ENCODE results near the gene PRKG2. TPM values are rescaled to one million over a fixed set of nuclear protein-coding genes. Genes with fewer than 3 reads are reported as not detected.

The PRKG2 gene
- total and polyA plus RNA-seq, 4 donors: 0.13 to 2.5 (median 0.23) TPM

DNA sequence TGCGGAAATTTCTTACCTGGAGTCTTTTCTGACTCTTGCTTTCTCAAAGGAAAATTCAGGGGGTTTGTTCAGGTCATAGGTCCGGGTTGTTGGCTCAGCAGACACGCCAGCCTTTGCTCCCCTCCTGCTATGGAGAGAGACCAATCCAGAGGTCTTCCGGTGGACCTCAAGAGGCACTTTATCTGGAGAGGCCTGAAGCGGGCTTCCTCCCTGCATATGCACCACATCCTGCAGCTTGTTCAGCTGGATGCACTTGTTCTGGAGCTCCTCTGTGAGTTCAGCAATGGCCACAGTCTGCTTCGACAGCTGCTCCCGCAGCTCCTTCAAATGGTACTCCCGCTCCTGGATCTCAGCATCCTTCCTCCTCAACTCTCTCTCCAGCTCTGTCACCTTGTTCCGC lies 10.5 kb downstream of the PRKG2 start:
- Histone ChIP-seq H3K4me1 (ENCODE audit: control insufficient read depth in 1 of 2, insufficient read depth in 2 of 2, low read length in 2 of 2) (no peaks in the 10 kb centered on the region), H3K36me3 (ENCODE audit: control insufficient read depth in 1 of 2, insufficient read depth in 2 of 2, low read length in 1 of 2) (no peaks in the 10 kb centered on the region), H3K27ac (ENCODE audit: low read depth in 1 of 2, low read length in 2 of 2) (no peak overlapping the region), H3K4me3 (ENCODE audit: low read length in 2 of 2) (no peak overlapping the region), H3K27me3 (ENCODE audit: control insufficient read depth in 1 of 2, insufficient read depth in 2 of 2, low read length in 1 of 2) (no peaks in the 10 kb centered on the region), H3K9me3 (ENCODE audit: control insufficient read depth, low read length) (peaks cover 2% of the 10 kb centered on the region)
- DNase-seq (no peak), ATAC-seq (ENCODE audit: low FRiP score) (no peak)
- 79 to 80% methylated on average over 9 of the region's 9 CpGs for WGBS, 2 donors
- intact Hi-C loops (cut with DNase I): loop anchor here in 1 of 2 donors (10.0 kb wide), 1 partner anchor 140 kb away; no protein-coding TSS in a partner anchor

DNA sequence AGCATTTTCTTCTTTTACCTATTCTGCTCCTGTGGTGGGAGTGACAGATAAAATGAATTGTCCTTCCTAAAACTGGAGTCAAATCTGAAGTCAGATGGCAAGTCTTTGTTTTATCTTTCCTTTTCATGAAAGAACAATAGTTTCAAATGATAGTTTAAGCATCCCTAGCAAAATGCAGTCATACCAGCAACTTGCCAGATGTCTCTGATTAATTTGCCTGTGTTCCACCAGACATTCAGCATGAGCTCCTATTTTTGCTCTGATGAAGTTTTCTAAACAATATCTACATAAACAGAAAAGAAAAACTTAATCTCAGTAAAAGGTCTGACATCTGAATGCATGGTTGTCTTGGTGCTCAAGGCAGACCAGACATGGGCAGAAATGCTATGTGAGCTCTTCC lies 15.2 kb downstream of the PRKG2 start:
- H3K36me3 ChIP-seq (ENCODE audit: control insufficient read depth in 1 of 2, insufficient read depth in 2 of 2, low read length in 1 of 2): no peaks in the 10 kb centered on the region
- H3K4me1 ChIP-seq (ENCODE audit: control insufficient read depth in 1 of 2, insufficient read depth in 2 of 2, low read length in 2 of 2): no peaks in the 10 kb centered on the region
- intact Hi-C loops (cut with DNase I): loop anchor here in 1 of 2 donors (10.0 kb wide), 1 partner anchor 145 kb away; no protein-coding TSS in a partner anchor
- no peak overlapping the region for H3K27ac ChIP-seq (ENCODE audit: low read depth in 1 of 2, low read length in 2 of 2)
- no peak for ATAC-seq (ENCODE audit: low FRiP score)
- no peak overlapping the region for H3K4me3 ChIP-seq (ENCODE audit: low read length in 2 of 2)
- no peak for DNase-seq
- H3K9me3 ChIP-seq (ENCODE audit: control insufficient read depth, low read length): no peaks in the 10 kb centered on the region
- H3K27me3 ChIP-seq (ENCODE audit: control insufficient read depth in 1 of 2, insufficient read depth in 2 of 2, low read length in 1 of 2): no peaks in the 10 kb centered on the region

DNA sequence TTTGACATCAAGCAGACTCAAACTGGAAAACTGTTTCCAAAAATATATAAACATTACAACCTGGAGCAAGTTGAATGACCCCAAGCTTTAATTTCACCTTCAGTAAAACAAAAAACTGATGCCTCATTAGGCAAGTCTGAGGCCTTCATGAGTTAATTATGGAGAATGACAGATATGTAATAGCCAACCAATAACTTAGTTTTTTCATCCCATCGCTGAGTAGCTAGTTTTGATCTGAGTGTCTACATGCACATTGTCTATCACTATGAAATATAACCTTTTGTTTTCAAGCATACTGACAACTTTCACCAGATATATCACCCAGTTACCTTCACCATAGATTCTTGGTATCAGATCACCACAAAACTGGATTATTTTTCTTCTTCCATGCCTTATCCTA lies 16.4 kb downstream of the PRKG2 start:
- no peak overlapping the region for H3K4me3 ChIP-seq (ENCODE audit: low read length in 2 of 2)
- no peaks in the 10 kb centered on the region for H3K27me3 ChIP-seq (ENCODE audit: control insufficient read depth in 1 of 2, insufficient read depth in 2 of 2, low read length in 1 of 2)
- ATAC-seq (ENCODE audit: low FRiP score) (no peak), DNase-seq (no peak)
- 74 to 80% methylated on average over 1 of the region's 1 CpG for WGBS, 2 donors
- no peaks in the 10 kb centered on the region for H3K9me3 ChIP-seq (ENCODE audit: control insufficient read depth, low read length)
- H3K27ac ChIP-seq (ENCODE audit: low read depth in 1 of 2, low read length in 2 of 2): no peak overlapping the region
- no peaks in the 10 kb centered on the region for H3K4me1 ChIP-seq (ENCODE audit: control insufficient read depth in 1 of 2, insufficient read depth in 2 of 2, low read length in 2 of 2)
- intact Hi-C loops (cut with DNase I): no loop called here
- H3K36me3 ChIP-seq (ENCODE audit: control insufficient read depth in 1 of 2, insufficient read depth in 2 of 2, low read length in 1 of 2): no peaks in the 10 kb centered on the region

GRCh38 chr4:81197864-81198524 lies 17.0 kb downstream of the PRKG2 start:
- WGBS, 2 donors: 10 to 11% methylated on average over 4 of the region's 4 CpGs
- Histone ChIP-seq H3K4me1 (ENCODE audit: control insufficient read depth in 1 of 2, insufficient read depth in 2 of 2, low read length in 2 of 2) (no peaks in the 10 kb centered on the region), H3K27ac (ENCODE audit: low read depth in 1 of 2, low read length in 2 of 2) (no peak overlapping the region), H3K4me3 (ENCODE audit: low read length in 2 of 2) (no peak overlapping the region), H3K27me3 (ENCODE audit: control insufficient read depth in 1 of 2, insufficient read depth in 2 of 2, low read length in 1 of 2) (no peaks in the 10 kb centered on the region), H3K9me3 (ENCODE audit: control insufficient read depth, low read length) (no peaks in the 10 kb centered on the region), H3K36me3 (ENCODE audit: control insufficient read depth in 1 of 2, insufficient read depth in 2 of 2, low read length in 1 of 2) (no peaks in the 10 kb centered on the region)
- ATAC-seq (ENCODE audit: low FRiP score): no peak
- DNase-seq: no peak
- intact Hi-C loops (cut with DNase I): no loop called here

DNA sequence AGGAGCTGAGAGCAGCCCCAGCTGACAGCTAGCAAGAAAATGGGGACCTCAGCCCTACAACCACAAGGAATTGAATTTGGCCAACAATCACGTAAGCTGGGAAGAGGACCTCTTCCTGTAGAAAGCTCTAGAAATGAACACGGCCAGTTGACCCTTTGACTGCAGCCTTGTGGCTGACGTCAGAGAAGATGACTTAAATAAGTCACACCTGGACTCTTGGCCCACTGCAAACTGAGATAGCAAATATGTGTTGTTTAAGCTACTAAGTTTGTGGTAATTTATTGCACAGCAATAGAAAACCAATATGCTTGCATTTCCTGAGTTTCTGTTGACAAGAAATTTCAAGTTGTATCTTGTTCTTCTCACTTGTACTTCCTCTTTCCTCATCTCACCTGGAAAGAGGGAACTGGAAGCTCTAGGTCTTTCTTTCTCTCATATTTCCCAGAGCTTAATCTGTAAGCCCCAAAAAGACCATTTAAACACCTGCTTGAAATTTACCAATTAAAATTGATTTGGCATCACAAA lies 18.8 kb downstream of the PRKG2 start:
- DNase-seq (no peak), ATAC-seq (ENCODE audit: low FRiP score) (no peak)
- no peaks in the 10 kb centered on the region for H3K27me3 ChIP-seq (ENCODE audit: control insufficient read depth in 1 of 2, insufficient read depth in 2 of 2, low read length in 1 of 2)
- H3K9me3 ChIP-seq (ENCODE audit: control insufficient read depth, low read length): no peaks in the 10 kb centered on the region
- intact Hi-C loops (cut with DNase I): no loop called here
- no peak overlapping the region for H3K27ac ChIP-seq (ENCODE audit: low read depth in 1 of 2, low read length in 2 of 2)
- 84 to 87% methylated on average over 3 of the region's 3 CpGs for WGBS, 2 donors
- H3K4me3 ChIP-seq (ENCODE audit: low read length in 2 of 2): no peak overlapping the region
- no peaks in the 10 kb centered on the region for H3K4me1 ChIP-seq (ENCODE audit: control insufficient read depth in 1 of 2, insufficient read depth in 2 of 2, low read length in 2 of 2)
- no peaks in the 10 kb centered on the region for H3K36me3 ChIP-seq (ENCODE audit: control insufficient read depth in 1 of 2, insufficient read depth in 2 of 2, low read length in 1 of 2)

- DNase-seq (no peak), ATAC-seq (ENCODE audit: low FRiP score) (no peak)
- Histone ChIP-seq H3K4me1 (ENCODE audit: control insufficient read depth in 1 of 2, insufficient read depth in 2 of 2, low read length in 2 of 2) (no peaks in the 10 kb centered on the region), H3K4me3 (ENCODE audit: low read length in 2 of 2) (no peak overlapping the region), H3K36me3 (ENCODE audit: control insufficient read depth in 1 of 2, insufficient read depth in 2 of 2, low read length in 1 of 2) (no peaks in the 10 kb centered on the region), H3K27me3 (ENCODE audit: control insufficient read depth in 1 of 2, insufficient read depth in 2 of 2, low read length in 1 of 2) (no peaks in the 10 kb centered on the region), H3K27ac (ENCODE audit: low read depth in 1 of 2, low read length in 2 of 2) (no peak overlapping the region), H3K9me3 (ENCODE audit: control insufficient read depth, low read length) (no peaks in the 10 kb centered on the region)
- intact Hi-C loops (cut with DNase I): no loop called here
- 31 to 45% methylated on average over 6 of the region's 6 CpGs for WGBS, 2 donors
Observed at GRCh38 chr4:81195475-81195874, 19.5 kb downstream of the PRKG2 start.

DNA sequence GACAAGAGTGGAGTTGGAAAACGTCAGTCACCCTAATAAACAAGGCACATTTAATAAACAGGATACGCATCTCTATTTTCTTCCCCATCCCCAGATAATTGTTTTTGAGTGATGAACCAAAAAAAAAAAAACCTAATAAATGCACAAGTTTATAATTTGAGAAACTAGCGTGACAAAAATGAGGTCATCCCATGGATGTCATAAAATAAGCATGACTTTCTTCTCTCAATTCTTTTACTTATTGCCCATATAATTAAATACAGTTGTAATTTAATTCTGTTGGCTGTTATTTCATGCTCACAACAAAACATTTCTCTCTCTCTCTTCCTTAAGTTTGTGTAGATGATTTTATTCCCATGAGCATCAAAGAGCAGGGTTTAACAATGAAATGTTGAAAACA lies 20.7 kb downstream of the PRKG2 start:
- Histone ChIP-seq H3K36me3 (ENCODE audit: control insufficient read depth in 1 of 2, insufficient read depth in 2 of 2, low read length in 1 of 2) (no peaks in the 10 kb centered on the region), H3K9me3 (ENCODE audit: control insufficient read depth, low read length) (no peaks in the 10 kb centered on the region), H3K4me3 (ENCODE audit: low read length in 2 of 2) (no peak overlapping the region), H3K27ac (ENCODE audit: low read depth in 1 of 2, low read length in 2 of 2) (no peak overlapping the region), H3K27me3 (ENCODE audit: control insufficient read depth in 1 of 2, insufficient read depth in 2 of 2, low read length in 1 of 2) (no peaks in the 10 kb centered on the region), H3K4me1 (ENCODE audit: control insufficient read depth in 1 of 2, insufficient read depth in 2 of 2, low read length in 2 of 2) (no peaks in the 10 kb centered on the region)
- intact Hi-C loops (cut with DNase I): no loop called here
- DNase-seq: no peak
- ATAC-seq (ENCODE audit: low FRiP score): no peak
- WGBS, 2 donors: 86 to 87% methylated on average over 3 of the region's 3 CpGs

DNA sequence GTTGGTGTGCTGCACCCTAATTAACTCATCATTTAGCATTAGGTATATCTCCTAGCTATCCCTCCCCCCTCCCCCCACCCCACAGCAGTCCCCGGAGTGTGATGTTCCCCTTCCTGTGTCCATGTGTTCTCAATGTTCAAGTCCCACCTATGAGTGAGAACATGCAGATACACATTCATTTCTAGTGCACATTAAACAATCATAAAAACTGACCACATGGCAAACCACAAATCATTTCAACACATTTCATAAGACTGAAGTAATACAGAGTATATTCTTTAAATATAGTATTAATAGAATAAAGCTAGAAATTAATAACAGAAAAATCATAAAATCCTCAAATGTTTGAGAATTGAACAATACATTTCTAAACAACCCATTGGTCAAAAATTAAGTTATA lies 34.1 kb downstream of the PRKG2 start:
- intact Hi-C loops (cut with DNase I): no loop called here
- H3K4me1 ChIP-seq (ENCODE audit: control insufficient read depth in 1 of 2, insufficient read depth in 2 of 2, low read length in 2 of 2): no peaks in the 10 kb centered on the region

GRCh38 chr4:81179326-81179725 lies 35.7 kb downstream of the PRKG2 start:
- H3K27me3 ChIP-seq (ENCODE audit: control insufficient read depth in 1 of 2, insufficient read depth in 2 of 2, low read length in 1 of 2): no peaks in the 10 kb centered on the region
- H3K9me3 ChIP-seq (ENCODE audit: control insufficient read depth, low read length): no peaks in the 10 kb centered on the region
- no peak for ATAC-seq (ENCODE audit: low FRiP score)
- 67 to 71% methylated on average over 3 of the region's 3 CpGs for WGBS, 2 donors
- DNase-seq: no peak
- no peak overlapping the region for H3K27ac ChIP-seq (ENCODE audit: low read depth in 1 of 2, low read length in 2 of 2)
- intact Hi-C loops (cut with DNase I): no loop called here
- H3K36me3 ChIP-seq (ENCODE audit: control insufficient read depth in 1 of 2, insufficient read depth in 2 of 2, low read length in 1 of 2): no peaks in the 10 kb centered on the region
- H3K4me3 ChIP-seq (ENCODE audit: low read length in 2 of 2): no peak overlapping the region
- H3K4me1 ChIP-seq (ENCODE audit: control insufficient read depth in 1 of 2, insufficient read depth in 2 of 2, low read length in 2 of 2): no peaks in the 10 kb centered on the region

More for the DNA sequence above, 34.1 kb downstream of the PRKG2 start:
- WGBS, 2 donors: 62 to 64% methylated on average over 1 of the region's 1 CpG
- Histone ChIP-seq H3K27me3 (ENCODE audit: control insufficient read depth in 1 of 2, insufficient read depth in 2 of 2, low read length in 1 of 2) (no peaks in the 10 kb centered on the region), H3K9me3 (ENCODE audit: control insufficient read depth, low read length) (no peaks in the 10 kb centered on the region), H3K27ac (ENCODE audit: low read depth in 1 of 2, low read length in 2 of 2) (no peak overlapping the region), H3K4me3 (ENCODE audit: low read length in 2 of 2) (no peak overlapping the region), H3K36me3 (ENCODE audit: control insufficient read depth in 1 of 2, insufficient read depth in 2 of 2, low read length in 1 of 2) (no peaks in the 10 kb centered on the region)
- DNase-seq (no peak), ATAC-seq (ENCODE audit: low FRiP score) (no peak)

Data from aorta (tissue), 5 donors.